HG03066 (cell line): Measurements from ENCODE around the gene GPSM1.

ENCODE experiments used
- ATAC-seq: cut with Tn5 transposase; IDR thresholded peaks from one replicate; pipeline ENCODE4 v1.9.1; 2021; ENCODE audit warnings: low read depth; ENCODE audit not compliant: unreplicated experiment

Gene GPSM1, protein sequence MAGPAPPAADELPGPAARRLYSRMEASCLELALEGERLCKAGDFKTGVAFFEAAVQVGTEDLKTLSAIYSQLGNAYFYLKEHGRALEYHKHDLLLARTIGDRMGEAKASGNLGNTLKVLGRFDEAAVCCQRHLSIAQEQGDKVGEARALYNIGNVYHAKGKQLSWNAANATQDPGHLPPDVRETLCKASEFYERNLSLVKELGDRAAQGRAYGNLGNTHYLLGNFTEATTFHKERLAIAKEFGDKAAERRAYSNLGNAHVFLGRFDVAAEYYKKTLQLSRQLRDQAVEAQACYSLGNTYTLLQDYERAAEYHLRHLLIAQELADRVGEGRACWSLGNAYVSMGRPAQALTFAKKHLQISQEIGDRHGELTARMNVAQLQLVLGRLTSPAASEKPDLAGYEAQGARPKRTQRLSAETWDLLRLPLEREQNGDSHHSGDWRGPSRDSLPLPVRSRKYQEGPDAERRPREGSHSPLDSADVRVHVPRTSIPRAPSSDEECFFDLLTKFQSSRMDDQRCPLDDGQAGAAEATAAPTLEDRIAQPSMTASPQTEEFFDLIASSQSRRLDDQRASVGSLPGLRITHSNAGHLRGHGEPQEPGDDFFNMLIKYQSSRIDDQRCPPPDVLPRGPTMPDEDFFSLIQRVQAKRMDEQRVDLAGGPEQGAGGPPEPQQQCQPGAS

DNA sequence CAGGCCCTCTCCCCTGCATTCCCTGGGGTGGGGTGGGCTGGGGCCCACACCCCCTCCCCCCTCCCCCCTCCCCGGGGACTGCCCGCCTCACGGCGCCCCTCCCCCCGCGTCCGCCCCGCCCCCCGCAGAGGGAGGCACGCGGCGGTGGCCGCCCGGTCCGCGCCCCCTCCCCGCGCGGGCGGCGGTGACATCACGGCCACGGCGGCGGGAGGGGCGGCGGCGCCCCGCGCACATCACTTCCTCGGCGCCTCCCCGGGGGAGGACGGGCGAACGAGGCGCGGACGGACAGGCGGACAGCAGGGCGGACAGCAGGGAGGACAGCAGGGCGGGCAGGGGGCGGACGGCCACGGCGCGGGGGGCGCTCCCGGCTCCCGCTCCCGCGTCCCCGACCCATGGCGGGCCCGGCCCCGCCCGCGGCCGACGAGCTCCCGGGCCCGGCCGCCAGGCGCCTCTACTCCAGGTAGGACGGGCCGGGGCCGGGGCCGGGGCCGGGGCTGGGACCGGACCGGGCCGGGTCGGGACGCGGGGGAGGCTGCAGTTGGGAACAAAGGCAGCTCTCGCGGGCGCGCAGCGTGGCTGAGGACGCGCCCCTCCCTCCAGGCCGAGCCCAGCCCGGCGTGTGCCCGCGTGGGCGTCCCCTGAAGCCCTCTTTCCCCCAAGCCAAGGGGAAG is at the start of gene GPSM1:
Gene GPSM1 (plus strand): TSS at position 236 of the 671 bp plus-strand sequence. CDS start 157 bp downstream, at position 393.
- ATAC-seq = no peak

DNA sequence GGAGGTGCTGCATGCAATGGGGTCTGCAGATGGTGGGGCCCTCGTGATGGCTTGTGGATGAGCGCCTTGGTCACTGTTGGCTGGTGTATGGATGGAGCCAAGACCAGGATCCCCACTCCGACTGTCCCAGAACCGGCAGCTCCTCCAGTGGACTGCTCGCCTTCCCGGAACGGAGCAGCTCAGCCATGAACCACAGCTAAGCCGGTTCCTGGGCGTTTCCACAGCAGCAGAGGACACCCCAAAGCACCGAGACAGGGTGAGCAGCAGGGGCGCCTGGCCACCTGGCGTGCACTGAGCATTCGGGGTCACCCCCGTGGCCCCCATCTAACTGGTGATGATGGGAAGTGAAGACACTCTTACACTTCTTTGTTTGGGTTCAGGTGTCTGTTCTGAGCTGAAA is 49.6 kb upstream of the GPSM1 start:
- ATAC-seq = no peak

DNA sequence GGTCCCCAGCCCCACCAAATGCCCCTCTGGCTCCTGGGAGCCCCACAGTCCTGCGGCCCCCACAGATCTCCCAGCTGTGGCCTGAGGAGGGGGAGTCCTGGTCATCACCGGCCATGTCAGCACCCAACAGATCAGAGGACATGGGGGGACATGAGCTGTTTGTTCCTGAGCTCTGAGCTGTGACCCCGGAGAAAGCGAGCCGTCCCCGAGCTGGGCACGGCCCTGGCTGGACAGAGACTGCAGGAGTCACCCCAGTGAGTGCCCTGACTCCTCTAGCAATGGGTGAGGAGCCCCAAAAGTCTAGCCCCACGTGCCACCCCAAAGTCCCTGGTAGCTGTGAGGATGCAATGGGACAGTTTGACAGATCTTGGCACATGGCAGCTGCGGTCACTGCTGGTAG is 49.1 kb upstream of the GPSM1 start:
- ATAC-seq = no peak

DNA sequence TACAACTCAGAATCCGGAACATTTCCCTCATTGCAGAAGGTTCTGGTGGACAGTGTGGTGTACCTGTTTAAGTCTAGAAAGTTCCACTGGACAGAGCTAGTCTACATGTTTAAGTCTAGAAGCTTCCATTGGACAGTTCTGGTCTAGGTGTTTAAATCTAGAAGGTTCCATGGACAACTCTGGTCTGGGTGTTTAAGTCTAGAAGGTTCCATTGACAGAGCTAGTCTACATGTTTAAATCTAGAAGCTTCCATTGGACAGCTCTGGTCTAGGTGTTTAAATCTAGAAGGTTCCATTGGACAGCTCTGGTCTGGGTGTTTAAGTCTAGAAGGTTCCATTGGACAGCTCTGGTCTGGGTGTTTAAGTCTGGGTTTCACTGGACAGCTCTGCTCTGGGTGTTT is 48.4 kb upstream of the GPSM1 start:
- no peak for ATAC-seq

DNA sequence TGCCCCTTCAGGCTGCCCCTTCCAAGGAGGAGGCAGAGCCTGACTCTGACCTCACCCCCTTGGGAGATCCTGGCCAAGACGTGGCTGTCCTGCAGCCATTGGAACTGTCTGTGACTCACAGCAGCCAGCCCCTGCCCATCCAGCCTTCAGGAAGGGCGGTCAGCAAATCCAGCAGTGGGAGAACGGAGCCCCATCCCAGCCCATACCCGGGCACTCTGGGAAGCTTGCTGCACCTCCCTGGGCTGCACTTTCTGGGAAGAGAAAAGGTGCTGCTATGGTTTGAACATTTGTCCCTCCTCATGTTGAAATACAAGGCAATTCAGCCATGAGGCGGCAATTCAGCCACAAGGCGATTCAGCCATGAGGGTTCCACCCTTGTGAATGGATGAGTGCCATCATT is 47.9 kb upstream of the GPSM1 start:
- no peak for ATAC-seq

DNA sequence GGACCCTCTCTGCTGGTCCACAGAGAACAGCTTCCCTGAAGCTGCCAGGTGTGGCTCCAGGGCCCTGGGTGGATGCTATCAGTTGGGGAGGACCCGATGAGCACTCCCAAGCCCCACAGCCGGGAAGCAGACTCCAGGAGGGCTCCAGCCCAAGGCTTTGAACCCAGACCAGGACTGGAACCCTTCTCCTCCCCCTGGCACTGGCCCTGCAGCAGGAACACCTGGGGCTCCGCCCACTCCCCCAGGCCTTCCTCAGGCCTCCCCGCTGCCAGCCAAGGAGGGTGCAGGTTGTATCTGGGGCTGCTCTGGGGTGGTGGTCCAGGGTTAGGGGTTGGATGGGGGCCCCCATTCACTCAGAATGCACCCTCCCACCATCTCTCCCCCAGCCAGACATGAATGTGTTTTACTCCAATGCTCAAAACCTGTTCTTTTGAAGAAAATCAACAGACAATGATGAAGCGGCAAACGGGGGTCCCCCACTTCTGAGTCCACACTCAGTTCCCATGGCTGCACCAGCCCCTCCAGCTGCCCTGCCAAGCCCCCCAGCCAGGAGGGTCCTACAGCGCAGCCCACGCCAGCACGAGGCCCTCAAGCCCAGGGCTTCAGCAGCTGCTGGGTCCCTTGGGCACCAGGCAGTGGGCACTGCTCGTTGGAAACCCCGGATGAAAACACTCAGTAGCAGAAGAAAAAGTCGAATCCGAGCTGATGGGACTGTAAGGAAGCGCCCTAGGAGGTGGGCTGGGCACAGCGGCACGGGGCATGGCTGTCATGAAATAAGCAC is 46.6 kb upstream of the GPSM1 start:
- no peak for ATAC-seq

DNA sequence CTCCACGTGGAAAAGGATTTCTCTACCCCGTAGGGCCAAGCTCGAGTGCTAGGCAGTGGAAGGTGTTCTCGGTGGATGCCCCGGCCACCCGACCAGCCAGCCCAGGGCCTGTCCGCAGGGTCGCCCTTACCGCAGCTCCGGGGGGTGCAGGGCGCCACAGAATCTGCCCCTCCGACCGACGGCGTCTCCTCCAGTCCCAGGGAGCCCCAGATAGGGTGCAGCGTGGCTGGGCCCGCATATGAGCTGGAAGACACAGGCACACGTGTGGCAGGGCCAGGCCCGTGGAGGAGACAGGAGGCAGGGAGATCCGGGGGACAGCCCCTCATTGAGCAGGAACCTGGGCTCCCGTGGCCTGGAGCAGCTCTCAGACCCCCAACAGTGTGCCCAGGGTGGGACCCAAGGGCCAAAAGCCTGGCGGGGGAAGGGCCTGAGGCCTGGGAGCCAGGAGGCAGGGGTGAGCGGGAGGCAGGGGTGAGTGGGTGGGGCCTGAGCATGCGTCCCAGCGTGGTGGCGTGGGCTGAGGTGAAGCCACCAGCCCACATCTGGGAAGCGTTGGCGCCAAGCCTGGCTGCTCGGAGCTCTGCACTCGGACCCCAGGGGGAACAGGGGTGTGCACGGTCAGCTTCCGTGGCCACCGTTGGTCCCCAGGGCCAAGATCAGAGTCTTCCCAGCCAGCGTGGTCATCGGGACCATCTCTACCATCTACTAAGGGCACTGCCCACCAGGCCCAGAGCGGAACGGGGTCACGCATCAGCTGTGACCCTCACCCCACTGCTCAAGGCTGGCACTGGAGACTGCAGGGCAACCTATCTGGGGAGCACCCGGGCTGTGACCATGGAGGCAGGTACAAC is 45.7 kb upstream of the GPSM1 start:
- ATAC-seq = no peak

DNA sequence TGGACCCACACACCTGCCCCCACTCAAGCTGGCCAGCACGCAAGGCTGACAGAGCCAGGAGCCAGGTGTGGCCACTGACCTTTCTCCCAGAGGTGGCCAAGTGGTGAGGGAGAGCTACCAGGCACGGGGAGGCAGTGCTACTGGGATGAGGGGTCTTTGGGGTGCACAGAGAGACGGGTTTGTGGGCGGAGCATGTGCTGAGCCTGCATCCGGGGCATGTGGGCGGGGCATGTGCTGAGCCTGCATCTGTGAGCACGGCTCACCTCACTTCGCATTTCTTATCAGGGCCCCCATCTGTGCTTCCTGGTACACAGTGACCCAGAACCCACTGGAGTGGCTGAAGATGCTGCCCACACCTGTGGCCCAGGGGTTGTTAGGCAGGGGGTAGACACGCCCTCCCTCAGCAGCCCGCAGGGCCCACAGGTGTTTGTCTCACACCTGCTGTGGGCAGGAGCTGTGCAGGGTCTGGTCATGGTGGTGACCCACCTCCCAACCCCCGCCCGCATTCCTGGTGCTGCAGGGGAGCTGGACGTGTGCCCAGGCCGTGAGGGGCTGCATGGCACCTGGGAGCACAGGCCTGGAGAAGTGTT is 45.0 kb upstream of the GPSM1 start:
- ATAC-seq = no peak

DNA sequence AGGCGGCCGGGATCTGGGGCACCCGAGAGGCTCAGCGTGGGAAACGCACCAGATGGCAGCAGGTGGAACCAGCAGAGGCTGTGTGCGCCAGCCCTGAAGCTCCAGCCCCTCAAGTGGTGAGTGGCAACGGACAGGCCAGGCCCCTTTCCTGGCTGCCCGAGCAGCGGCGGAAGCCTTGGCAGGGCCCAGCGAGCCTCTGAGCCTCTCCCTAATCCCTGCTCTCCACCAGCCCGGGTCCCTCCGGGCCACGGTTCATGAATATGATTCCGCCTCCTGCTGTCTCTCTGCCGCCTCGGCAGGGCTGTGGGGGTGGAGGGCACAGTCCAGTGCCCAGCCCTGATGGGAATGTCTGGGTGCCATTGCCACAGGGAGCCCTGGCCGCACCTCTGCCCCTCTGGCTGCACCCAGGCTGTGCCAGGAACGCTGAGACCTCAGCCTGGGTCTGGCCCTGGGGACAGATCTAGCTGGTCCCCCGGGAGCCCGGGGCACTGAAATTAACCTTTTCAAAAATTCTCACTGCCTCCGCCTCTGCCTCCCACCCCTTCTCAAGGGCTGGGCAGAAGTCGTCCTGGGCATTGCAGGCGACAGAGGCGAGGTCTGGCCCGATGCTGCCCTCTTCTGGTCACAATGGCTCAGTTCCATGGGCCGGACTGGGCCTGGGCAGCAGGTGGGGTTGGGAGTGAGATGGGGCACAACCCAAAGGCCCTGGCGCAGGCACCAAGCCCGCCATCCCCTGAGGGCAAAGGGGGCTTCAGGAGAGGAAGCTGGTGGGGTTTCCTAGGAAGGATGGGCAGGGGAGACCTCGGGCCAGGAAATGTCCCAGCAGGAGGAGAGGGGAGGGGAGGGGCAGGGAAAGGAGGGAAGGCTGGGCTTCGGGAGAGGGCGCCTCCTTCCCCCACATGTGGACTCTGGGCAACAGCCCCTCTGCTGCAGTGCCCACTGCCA is 43.8 kb upstream of the GPSM1 start:
- ATAC-seq = no peak

DNA sequence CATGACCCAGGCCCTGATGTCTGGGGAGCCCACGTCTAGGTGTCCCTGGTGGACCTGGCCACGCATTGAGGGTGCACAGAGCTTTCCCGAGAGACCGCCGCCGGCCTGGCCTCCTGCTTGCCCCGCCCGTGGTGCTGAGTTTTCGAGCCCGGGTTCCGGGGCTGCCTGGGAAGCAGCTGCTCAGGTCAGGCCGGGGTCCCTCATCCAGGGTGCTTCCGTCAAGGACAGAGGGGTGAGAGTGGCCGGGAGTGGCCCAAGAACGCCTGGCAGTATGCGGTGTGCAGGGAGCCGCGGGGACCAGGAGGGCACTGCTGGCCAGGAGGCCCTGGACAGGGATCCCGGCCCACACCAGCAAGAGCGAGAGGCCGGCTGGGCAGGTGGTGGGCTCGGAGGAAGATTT is 43.0 kb upstream of the GPSM1 start:
- no peak for ATAC-seq

DNA sequence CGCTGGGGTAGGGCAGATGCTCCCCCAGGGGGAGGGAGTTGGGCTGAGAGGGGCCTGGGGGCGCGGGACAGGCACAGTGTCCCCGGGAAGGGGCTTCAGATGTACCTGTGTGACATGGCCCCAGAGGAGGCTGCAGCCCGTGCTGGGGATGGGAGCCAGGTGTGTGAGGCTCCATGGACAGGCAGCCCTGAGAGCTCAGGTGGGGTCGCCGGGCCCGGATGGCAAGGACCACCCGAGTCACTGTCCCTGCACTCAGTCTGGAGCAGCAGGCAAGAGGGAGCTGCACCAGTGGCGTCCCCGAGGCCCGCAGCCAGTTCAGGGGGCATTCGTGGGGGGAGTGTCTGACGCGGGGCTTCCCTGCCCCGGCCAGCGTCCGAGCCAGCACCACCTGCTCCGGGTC is 42.4 kb upstream of the GPSM1 start:
- no peak for ATAC-seq

DNA sequence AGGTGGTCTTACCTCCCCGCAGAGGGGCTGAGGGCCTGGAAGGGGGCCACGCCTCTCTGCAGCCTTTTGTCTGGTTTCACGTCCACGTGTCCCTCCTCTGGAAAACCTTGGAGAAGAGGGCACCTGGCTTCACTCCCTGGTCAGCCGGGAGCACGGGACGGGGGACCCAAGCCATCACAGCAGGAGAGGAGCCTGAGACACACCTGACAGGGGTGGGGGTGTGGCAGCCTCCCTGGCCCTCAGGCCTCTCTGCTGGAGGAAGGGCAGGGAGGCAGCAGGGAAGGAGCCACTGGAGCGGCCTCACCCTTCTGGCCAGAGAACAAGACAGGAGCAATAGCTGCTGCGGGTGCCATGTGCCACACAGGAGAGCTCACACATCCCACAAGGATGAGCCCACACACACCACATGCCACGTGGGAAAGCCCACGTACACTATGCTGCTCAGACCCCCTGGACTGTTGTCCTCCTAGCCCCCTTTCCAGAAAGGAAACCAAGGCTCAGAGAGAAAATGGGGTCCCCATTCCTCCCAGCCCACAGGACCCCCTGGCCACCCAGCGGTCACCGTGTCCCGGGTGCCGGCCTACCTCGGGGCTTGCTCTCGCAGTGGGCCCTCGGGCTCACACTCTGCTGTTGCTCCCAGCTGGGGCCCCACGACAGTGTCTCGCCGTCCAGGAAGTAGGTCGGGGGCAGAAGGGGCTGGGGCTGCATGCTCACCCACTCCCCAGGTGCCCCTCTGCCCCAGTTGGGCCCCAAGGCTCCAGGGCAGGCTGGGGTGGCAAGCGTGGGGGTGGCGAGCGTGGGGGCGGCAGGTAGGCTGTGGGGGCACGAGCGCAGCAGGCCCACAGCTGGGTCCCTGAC is 41.6 kb upstream of the GPSM1 start:
- no peak for ATAC-seq

DNA sequence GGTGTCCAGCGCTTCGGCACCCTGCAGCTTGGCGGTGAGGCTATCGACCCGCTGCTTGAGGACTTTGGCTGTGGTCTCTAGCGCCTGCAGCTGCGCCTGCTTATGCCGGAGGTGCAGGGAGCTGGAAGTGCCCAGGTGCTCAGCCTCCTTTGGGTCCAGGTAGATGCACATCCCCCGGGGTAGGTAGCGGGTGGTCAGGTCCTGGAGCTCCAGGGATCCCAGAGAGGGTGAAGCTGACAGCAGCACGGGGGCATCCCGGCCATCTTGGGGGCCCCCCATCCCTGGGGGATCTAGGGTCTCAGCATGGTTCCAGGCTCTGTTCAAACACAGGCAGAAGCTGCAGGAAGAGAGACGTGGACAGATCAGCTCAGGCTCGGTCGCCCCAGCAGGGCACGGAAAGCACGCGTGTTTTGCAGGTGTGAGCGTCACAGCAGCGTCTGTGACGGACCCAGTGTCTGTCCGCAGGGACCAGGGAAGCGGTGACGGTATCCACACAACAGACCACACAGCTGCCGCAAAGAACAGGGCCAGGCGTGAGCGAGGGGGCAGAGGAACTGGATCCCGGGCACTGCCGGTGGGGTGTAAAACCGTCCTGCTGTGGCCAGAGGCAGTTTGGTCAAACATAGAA is 40.9 kb upstream of the GPSM1 start:
- no peak for ATAC-seq

DNA sequence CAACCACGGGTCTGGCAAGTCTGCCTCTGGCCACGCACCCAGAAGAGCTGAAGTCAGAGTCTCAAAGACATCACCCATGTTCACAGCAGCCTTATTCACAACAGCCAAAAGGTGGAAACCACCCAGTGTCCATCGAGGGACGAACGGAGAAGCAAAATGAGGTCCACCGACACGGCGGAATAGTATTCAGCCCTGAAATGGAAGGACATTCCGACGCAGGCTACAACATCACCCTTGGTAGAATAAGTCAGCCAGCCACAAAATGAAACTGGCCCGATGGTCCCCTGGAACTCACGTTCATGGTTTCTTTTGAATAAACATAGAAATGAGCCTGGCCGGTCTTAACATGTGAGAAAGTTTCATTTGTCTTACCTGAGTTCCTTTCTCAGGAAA is 40.4 kb upstream of the GPSM1 start:
- no peak for ATAC-seq

DNA sequence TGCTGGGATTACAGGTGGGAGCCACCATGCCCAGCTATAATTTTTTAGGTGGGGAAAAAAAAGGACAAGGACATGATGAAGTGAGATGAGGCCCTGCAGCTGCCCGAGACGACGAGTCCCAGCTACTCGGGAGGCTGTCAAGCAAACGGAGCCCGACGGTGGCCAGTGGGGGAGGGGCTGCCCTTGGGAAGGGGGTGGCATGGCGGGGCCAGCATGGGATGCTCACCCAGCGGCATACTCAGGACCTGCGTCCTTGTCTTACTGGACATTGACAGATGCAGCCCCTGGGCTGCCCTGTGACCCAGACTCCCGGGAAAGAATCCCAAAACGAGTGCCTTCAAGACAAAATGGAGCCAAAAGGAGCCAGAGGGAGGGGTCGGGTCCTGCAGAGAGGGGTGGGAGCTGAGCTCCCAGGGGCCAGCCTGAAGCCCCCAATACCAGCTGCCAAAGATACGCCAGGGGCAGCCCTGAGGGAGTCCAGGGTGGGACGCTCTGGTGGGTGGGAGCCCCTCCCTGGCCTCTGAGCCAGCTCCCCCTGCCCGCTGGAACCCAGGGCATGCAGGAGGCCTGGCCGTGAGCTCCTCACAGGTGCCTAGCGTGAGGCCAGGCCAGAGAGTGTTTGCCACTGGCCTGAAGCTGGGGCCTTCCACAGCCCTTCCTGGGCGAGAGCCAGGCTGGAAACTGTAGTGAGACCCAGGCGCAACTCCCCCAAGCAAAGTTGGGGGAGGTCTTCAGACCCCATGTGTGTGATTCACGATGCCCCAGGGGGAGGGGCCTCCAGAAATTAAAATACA is 39.2 kb upstream of the GPSM1 start:
- no peak for ATAC-seq
